ENCODE results near the gene SASS6.

DNA sequence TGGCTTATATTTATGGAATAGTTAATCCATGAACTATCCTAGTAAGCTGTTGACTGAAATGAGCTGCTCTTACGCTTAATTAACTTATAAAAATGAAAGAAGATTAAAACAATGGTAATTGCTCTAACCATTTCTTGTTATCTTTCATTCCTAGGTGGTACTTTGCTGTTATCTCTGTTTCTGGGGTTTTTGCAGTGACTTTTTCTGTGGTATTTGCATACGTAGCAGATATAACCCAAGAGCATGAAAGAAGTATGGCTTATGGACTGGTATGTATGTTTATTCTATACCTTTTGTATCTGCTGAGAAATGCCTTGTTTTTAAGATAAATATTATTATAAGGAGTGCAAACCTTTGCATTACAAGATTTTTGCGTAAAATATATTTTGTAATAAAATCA lies 71.0 kb downstream of the SASS6 start:
- TF ChIP-seq POLR2A (IDR thresholded peaks at IDR 0.05; ENCODE audit: low read length) = no peak
- no peak for TF ChIP-seq GATA1 (IDR thresholded peaks at IDR 0.05; ENCODE audit: low read depth, low read length)

All from erythroblast (primary cell).